ENCODE data around the gene SDK1.

- no peak for TF ChIP-seq CTCF (IDR thresholded peaks at IDR 0.05)
- no peak for TF ChIP-seq POLR2A (IDR thresholded peaks at IDR 0.05)
- TF ChIP-seq POLR2AphosphoS5 (IDR thresholded peaks at IDR 0.05): no peak
- no peak for TF ChIP-seq EP300 (IDR thresholded peaks at IDR 0.05)
These were observed 765.8 kb downstream of the SDK1 start for GRCh38 chr7:4066626-4067475.
